WERI-Rb-1 (cell line): ENCODE measurements around the gene FAR1.
"Not testable (repeated sequence)": the region's sequence is repeated elsewhere in the genome, so short reads cannot be mapped to it uniquely, and the experiment has no call there.

Source experiments
- DNase-seq: peaks from one replicate; pipeline ENCODE4 v3.0.0-alpha.2; 2020
- H3K27ac ChIP-seq: fragments of 250-450 bp; sonication (Bioruptor Pico); 2 replicates; pipeline ENCODE4 v1.5.1; 2020; ENCODE audit warnings: mild to moderate bottlenecking, moderate library complexity
- H3K27me3 ChIP-seq: fragments of 250-450 bp; sonication (Bioruptor Pico); 2 replicates; pipeline ENCODE4 v1.5.1; 2021; ENCODE audit warnings: mild to moderate bottlenecking, low read depth, moderate library complexity; ENCODE audit not compliant: insufficient read depth, severe bottlenecking
- H3K36me3 ChIP-seq: fragments of 250-450 bp; sonication (Bioruptor Pico); 2 replicates; pipeline ENCODE4 v1.5.1; 2020; ENCODE audit warnings: mild to moderate bottlenecking, moderate library complexity
- H3K4me3 ChIP-seq: 2 replicates; pipeline ENCODE4 v1.5.1; 2011; ENCODE audit warnings: low read depth, mild to moderate bottlenecking, control low read depth, low read length
- H3K9me3 ChIP-seq: fragments of 250-450 bp; sonication (Bioruptor Pico); 2 replicates; pipeline ENCODE4 v1.5.1; 2021; ENCODE audit warnings: mild to moderate bottlenecking, moderate library complexity; ENCODE audit not compliant: severe bottlenecking
- TF ChIP-seq, protein P1 (sequence below): IDR thresholded peaks from 2 replicates; pipeline ENCODE4 v1.5.1; 2011; ENCODE audit warnings: low read depth, mild to moderate bottlenecking, control low read depth, inconsistent platforms, low read length

Gene FAR1

DNA sequence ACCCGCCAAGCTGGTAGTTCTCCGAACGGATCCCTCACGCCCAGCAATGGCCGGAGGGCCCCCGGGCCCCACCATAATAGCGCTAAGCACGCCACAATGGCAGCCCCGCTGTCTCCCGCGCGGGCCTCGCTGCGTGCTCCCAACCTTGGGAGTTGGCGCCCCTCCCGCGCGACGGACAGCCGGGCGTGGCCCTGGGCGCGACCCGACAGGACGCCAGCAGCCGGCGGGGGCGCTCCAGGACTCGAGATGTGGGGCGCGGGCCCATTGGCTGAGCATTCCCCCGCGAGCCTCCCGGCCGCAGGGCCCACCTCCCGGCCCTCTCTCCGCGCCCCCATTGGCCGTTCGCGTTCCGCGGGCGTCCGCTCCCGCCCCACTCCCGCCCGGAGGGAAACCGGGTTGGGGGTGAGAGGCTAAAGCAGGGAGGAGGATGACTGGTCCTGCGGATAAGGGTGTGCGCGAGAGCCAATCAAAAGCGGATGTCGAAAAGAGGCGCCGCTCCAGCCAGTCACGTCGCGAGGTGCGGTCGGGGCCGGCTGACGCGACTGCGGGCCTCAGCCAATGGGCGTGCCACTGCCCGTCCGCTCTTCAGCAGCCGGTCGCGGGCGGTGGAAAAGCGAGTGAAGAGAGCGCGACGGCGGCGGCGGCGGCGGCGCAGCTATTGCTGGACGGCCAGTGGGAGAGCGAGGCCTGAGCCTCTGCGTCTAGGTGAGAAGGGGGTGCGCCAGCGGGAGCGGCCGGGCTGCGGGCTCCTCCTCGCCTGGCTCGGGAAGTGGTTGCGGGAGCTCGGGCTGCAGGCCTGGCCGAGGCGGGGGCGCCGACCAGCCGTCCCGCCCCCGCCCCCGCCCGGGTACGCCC, at the start of gene FAR1:
Gene FAR1 (plus strand): TSS at position 567 of the 855 bp plus-strand sequence. CDS start 26,098 bp downstream, outside the sequence.
- H3K9me3 ChIP-seq, result no peaks in the 10 kb centered on the region
- no peaks in the 10 kb centered on the region for H3K27me3 ChIP-seq
- peaks cover 13% of the 10 kb centered on the region for H3K36me3 ChIP-seq
- peak within 1 kb of the TSS; percentile 96 for H3K4me3 ChIP-seq
- DNase-seq, result peak; percentile 98
- H3K27ac ChIP-seq, result peak within 1 kb of the TSS; percentile 95
- TF ChIP-seq, protein P1, sequence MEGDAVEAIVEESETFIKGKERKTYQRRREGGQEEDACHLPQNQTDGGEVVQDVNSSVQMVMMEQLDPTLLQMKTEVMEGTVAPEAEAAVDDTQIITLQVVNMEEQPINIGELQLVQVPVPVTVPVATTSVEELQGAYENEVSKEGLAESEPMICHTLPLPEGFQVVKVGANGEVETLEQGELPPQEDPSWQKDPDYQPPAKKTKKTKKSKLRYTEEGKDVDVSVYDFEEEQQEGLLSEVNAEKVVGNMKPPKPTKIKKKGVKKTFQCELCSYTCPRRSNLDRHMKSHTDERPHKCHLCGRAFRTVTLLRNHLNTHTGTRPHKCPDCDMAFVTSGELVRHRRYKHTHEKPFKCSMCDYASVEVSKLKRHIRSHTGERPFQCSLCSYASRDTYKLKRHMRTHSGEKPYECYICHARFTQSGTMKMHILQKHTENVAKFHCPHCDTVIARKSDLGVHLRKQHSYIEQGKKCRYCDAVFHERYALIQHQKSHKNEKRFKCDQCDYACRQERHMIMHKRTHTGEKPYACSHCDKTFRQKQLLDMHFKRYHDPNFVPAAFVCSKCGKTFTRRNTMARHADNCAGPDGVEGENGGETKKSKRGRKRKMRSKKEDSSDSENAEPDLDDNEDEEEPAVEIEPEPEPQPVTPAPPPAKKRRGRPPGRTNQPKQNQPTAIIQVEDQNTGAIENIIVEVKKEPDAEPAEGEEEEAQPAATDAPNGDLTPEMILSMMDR, result peak; percentile 60

DNA sequence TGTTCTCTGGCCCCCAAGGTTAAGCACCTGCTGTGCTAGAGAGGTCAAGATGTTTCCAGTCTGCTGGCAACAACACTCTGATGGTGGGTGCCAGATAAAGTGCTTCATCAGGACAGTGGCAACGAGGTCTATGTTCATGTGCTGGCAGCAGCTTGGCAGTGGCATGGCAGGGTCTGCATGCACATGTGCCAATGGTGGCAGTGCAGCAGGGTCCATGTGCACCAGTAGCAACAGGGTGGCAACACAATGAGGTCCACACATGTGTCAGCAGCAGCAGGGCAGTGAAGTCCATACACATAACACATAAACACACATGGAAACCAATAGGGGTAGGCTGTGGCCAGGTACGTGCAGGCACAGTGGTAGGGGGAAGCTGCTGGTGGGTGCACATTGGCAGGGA, 48.4 kb upstream of the FAR1 start:
- Histone ChIP-seq H3K27ac (no peak overlapping the region), H3K9me3 (no peaks in the 10 kb centered on the region), H3K4me3 (no peak overlapping the region), H3K36me3 (no peaks in the 10 kb centered on the region), H3K27me3 (no peaks in the 10 kb centered on the region)
- DNase-seq, result no peak
- TF ChIP-seq, protein P1, result no peak

- not testable (repeated sequence) for H3K27ac ChIP-seq, H3K9me3 ChIP-seq, H3K36me3 ChIP-seq, DNase-seq, H3K4me3 ChIP-seq, H3K27me3 ChIP-seq
Observed at GRCh38 chr11:13626818-13627217, 41.6 kb upstream of the FAR1 start.

DNA sequence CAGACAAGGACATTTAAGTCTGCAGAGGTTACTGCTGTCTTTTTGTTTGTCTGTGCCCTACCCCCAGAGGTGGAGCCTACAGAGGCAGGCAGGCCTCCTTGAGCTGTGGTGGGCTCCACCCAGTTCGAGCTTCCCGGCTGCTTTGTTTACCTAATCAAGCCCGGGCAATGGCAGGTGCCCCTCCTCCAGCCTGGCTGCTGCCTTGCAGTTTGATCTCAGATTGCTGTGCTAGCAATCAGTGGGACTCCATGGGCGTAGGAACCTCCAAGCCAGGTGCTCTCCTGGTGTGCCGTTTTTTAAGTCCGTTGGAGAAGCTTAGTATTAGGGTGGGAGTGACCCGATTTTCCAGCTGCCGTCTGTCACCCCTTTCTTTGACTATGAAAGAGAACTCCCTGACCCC, 39.8 kb upstream of the FAR1 start:
- not testable (repeated sequence) for H3K36me3 ChIP-seq, H3K9me3 ChIP-seq, H3K27ac ChIP-seq, DNase-seq, H3K4me3 ChIP-seq
- H3K27me3 ChIP-seq, result peaks cover 13% of the 10 kb centered on the region

DNA sequence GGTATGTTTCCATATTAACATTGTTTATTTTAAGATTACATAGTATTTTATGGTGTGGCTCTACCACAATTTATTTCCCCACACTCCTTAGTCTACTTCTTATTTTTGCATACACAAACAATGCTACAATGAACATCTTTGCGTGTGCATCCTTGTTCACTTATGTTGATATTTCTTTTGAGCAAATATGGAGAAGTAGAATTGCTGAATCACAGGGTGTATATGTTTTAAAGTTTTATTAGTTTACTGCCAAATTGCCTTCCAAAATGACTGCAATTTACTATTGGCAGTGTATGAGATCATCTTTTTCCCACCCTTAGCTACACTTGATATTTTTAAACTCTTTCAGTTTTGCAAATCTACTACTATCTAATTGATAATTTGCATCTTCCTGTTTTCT, 38.7 kb upstream of the FAR1 start:
- Histone ChIP-seq H3K27ac (no peak overlapping the region), H3K36me3 (no peaks in the 10 kb centered on the region), H3K4me3 (no peak overlapping the region), H3K27me3 (peaks cover 16% of the 10 kb centered on the region), H3K9me3 (peaks cover 6% of the 10 kb centered on the region)
- DNase-seq, result no peak
- TF ChIP-seq, protein P1, result no peak

DNA sequence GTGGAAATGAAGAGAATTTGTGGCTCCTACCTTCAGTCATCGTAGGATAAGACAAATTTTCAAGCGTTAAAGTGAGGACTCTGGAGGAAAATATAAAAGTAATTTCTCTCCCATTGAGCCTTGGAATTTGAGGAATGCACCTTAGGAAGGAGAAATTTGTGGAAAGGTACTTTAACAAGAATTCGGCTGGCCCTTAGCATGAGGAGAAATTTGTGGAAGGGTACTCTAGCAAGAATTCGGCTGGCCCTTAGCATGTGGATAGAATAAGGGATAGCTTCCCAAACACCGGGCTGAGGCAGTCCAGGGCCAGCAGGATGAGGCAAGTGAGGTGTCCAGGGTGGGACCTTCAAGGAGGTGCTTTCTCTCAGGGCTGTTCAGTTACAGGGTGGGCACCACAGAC, 33.2 kb upstream of the FAR1 start:
- Histone ChIP-seq H3K9me3 (no peaks in the 10 kb centered on the region), H3K4me3 (no peak overlapping the region), H3K36me3 (no peaks in the 10 kb centered on the region), H3K27ac (no peak overlapping the region), H3K27me3 (peaks cover 14% of the 10 kb centered on the region)
- no peak for DNase-seq
- TF ChIP-seq, protein P1, result no peak

- TF ChIP-seq, protein P1, result no peak
- Histone ChIP-seq H3K4me3 (no peak overlapping the region), H3K9me3 (no peaks in the 10 kb centered on the region), H3K36me3 (no peaks in the 10 kb centered on the region), H3K27me3 (peaks cover 14% of the 10 kb centered on the region), H3K27ac (no peak overlapping the region)
- no peak for DNase-seq
Observed at GRCh38 chr11:13635804-13636203, 32.7 kb upstream of the FAR1 start.
